GM19351 (cell line): ENCODE data around the gene PEX14.

ENCODE experiments used
- ATAC-seq: cut with Tn5 transposase; IDR thresholded peaks from one replicate; pipeline ENCODE4 v1.9.1; 2021; ENCODE audit warnings: mild to moderate bottlenecking, moderate library complexity; ENCODE audit not compliant: unreplicated experiment

Gene PEX14

DNA sequence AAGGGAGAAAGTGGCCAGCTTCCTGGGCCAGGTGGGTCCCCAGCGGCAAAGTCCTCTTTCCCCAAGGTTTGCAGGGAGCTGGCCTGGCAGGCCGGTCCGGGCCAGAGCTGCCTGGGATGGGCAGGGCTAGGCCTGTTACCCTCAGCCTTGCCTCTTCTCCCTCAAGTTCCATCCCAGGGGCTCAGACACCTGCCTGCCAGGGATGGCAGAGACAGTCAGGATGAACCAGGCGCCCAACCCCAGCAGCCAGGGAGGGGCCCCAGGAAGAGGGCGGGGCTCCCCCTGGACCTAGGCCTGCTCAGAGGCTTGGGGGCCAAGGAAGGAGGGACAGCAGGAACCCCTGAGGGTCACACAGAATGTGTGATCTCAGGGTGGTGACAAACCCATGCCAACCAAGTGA, 201.1 kb downstream of the PEX14 start:
- ATAC-seq = no peak

DNA sequence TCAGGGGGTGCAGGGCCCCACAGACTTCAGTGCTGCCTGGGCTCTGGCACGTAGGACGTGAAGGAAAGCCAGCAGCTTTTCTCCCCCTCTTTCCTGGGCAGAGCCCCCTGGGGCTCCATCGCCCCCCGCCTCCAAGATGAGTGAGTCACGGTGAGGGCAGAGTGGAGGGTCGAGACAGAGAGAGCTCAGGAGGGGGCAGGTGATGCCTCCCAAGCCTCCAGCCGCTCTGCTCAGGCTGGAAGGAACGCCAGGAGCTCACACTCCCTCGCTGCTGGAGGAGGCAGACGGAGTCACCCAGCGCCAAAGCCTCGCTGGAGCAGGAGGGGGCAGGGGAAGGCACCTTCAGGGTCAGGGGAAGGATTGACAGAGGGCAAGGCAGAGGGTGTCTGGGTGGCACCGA, 202.2 kb downstream of the PEX14 start:
- ATAC-seq = no peak

DNA sequence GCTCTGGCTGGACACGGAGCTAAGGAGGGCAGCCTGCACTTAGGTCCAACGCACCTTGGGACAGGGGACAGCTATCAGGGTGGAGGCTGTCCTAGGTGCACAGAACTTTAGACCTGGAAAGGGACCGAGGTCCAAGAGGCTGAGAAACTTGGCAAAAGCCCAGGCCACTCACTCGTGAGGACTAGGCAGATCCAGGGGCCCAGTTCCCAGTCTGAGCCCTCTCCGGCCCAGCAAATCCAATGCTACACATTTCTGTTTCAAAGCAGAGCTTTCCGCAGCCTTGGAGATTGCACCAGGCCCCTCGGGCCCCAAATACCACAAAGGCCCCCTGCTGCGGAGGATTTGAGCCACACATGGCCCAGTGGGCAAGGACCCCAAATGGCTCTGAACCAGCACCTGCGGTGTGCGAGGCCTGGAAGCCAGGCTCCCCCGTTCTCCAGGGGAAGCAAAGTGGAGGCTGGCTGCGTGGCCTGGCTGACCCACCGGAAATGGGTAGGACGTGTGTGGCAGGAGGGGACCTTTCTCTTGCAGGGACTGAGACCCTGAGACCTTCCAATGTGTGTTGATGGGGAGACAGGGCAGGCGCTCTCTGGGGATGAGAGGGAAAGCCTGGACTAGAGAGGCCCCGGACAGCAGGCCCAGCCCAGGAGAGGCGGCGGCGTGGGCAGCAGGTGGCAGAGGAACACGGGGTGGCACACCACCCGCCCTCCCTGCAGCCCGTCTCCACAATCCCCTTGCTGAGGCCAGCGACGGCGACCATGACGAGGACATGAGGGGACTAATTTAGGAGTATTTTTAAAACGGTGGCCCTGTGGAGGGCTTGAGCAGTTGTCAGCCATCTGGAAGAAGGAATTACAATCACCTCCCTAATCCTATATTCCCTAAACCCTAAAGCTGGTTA, 203.0 kb downstream of the PEX14 start:
- no peak for ATAC-seq

- no peak for ATAC-seq
Observed at GRCh38 chr1:10678402-10678801, 203.7 kb downstream of the PEX14 start.

- ATAC-seq = no peak
Observed at GRCh38 chr1:10678852-10679251, 204.1 kb downstream of the PEX14 start.

DNA sequence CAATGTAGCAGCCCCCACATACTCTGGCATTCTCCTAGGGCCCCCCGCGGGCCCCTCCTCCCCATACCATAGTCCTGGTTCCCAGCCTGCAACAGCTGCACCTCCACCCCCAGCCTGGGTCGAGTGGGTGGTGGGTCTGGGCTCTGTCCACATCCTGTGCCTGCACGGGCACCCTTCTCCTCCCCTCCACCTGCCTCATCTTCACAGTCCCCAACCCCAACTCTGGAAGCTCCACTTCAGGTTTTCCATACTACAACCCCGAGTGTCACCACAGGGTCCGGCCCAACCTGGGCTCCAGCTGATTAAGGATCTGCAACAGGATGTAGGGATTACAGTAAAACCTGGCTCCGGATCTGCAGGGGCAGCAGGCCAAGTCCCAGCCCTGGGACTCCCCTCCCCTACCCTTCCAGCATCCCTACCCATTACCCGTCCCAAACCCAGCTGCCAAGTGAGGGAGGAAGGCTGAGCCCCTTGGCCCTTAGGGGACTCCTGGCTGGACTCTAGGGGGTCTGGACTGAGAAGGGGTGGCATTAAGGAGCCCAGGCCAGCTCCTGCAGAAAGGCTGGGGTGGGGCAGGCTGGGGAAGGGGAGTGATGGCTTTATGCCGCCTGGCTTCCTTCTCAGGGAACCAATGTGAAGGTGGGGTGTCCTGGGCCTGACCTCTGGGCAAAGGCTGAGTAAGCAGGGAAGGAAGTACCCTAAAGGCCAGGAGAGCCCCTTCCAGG, 204.9 kb downstream of the PEX14 start:
- no peak for ATAC-seq
